A673 (cell line): ENCODE data around the gene CYP20A1.

Experiments used
- CTCF ChIP-seq: fragments of 300-800, 200-600 bp; sonication (generic); conservative IDR thresholded peaks from 2 replicates; pipeline ENCODE4 v1.5.1; 2017; ENCODE audit warnings: low read depth, mild to moderate bottlenecking, antibody characterized with exemption, low read length, moderate library complexity, mixed read lengths
- EZH2 ChIP-seq: fragments of 200-600 bp; sonication (generic); IDR thresholded peaks from 2 replicates; pipeline ENCODE4 v1.6.1; 2017; ENCODE audit warnings: borderline replicate concordance, low read depth, mild to moderate bottlenecking, mixed read lengths, antibody characterized with exemption, low read length; ENCODE audit not compliant: poor library complexity, severe bottlenecking

DNA sequence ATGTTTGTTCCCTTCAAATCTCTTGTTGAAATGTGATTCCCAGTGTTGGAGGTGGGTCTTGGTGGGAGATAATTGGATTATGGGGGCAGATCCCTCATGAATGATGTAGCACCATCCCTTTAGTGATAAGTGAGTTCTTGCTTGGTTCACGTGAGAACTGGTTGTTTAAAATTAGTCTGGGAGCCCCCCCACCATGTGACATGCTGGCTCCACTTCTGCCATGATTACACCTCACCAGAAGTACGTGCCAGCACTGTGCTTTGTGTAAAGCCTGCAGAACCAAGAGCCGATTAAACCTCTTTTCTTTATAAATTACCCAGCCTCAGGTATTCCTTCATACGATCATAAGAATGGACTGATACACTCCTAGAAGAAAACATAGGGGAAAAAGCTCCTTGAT lies 99.5 kb downstream of the CYP20A1 start:
- TF ChIP-seq CTCF = no peak
- TF ChIP-seq EZH2 = no peak
